Measurements from ENCODE around the gene KHDRBS2. TPM values are rescaled to one million over a fixed set of nuclear protein-coding genes. Genes with fewer than 3 reads are reported as not detected.

The KHDRBS2 gene
- total RNA-seq, 1 experiment from 2014 or later: not detected

DNA sequence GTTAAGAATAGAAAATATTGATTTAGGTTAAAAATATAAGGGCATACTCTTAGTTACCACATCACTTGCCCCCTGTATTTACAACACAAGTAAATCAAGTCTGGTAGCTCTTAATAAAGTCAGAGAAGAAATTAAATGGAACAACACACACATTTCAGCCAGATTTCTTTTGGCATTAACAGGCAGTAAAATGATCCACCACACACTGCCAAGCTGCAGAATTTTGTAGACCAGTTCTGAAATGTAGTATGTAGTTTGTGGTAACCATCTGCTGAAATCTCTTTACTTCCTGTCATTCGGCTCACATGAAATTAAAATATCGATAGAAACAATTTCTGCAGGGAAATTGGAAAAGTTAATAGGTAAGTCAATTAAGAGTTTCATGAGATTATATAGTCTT, 326.8 kb downstream of the KHDRBS2 start:
- DNase-seq (ENCODE audit: low spot score): no peak
- no TSS peak for BruUV-seq (replicated peaks)
- H3K36me3 ChIP-seq (ENCODE audit: insufficient read depth, low read length, poor library complexity, severe bottlenecking): no peaks in the 10 kb centered on the region
- TF ChIP-seq EZH2 (IDR thresholded peaks at IDR 0.05; ENCODE audit: borderline replicate concordance, low read depth, low read length, poor library complexity, severe bottlenecking): no peak
- TF ChIP-seq, protein P1, sequence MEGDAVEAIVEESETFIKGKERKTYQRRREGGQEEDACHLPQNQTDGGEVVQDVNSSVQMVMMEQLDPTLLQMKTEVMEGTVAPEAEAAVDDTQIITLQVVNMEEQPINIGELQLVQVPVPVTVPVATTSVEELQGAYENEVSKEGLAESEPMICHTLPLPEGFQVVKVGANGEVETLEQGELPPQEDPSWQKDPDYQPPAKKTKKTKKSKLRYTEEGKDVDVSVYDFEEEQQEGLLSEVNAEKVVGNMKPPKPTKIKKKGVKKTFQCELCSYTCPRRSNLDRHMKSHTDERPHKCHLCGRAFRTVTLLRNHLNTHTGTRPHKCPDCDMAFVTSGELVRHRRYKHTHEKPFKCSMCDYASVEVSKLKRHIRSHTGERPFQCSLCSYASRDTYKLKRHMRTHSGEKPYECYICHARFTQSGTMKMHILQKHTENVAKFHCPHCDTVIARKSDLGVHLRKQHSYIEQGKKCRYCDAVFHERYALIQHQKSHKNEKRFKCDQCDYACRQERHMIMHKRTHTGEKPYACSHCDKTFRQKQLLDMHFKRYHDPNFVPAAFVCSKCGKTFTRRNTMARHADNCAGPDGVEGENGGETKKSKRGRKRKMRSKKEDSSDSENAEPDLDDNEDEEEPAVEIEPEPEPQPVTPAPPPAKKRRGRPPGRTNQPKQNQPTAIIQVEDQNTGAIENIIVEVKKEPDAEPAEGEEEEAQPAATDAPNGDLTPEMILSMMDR (conservative IDR thresholded peaks at IDR 0.05; ENCODE audit: low read depth, low read length): no peak
- no peaks in the 10 kb centered on the region for H3K27me3 ChIP-seq (replicated peaks; ENCODE audit: insufficient read depth, low read depth, low read length, poor library complexity)
- H3K4me3 ChIP-seq (ENCODE audit: low read depth, low read length, poor library complexity, severe bottlenecking): no peak overlapping the region
- intact Hi-C loops (cut with micrococcal nuclease; ENCODE audit: unreplicated experiment): no loop called here
- POLR2A ChIA-PET (ENCODE audit: low non-redundant PET): no interaction called here
- H3K9me3 ChIP-seq (ENCODE audit: low read depth, low read length, poor library complexity, severe bottlenecking): peaks cover 60% of the 10 kb centered on the region
- H3K4me1 ChIP-seq (ENCODE audit: insufficient read depth, low read length, poor library complexity, severe bottlenecking): no peaks in the 10 kb centered on the region
- CTCF ChIA-PET: no interaction called here
- H3K27ac ChIP-seq (ENCODE audit: low read depth, low read length, poor library complexity, severe bottlenecking): no peak overlapping the region

DNA sequence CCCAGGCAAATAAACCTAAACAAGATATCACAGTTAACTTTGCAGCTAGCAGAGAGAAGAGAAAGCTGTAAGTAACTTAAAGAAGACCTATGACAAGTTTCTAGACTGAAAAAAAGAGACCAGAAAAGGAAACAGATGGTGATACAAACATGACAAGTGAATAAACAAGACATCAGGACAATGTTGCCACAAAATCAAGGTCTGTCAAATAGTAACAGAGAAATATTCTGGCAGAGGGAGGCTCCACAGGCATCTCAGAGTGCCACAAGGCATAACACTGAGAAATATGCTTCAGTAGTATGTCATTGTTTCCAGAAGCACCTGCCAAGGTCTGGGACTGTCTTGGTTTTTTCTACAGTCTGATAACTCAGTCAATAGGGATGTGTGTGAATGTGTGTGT, 332.2 kb downstream of the KHDRBS2 start:
- Histone ChIP-seq H3K27ac (ENCODE audit: low read depth, low read length, poor library complexity, severe bottlenecking) (no peak overlapping the region), H3K4me3 (ENCODE audit: low read depth, low read length, poor library complexity, severe bottlenecking) (no peak overlapping the region), H3K36me3 (ENCODE audit: insufficient read depth, low read length, poor library complexity, severe bottlenecking) (no peaks in the 10 kb centered on the region), H3K9me3 (ENCODE audit: low read depth, low read length, poor library complexity, severe bottlenecking) (peaks cover 53% of the 10 kb centered on the region), H3K27me3 (replicated peaks; ENCODE audit: insufficient read depth, low read depth, low read length, poor library complexity) (no peaks in the 10 kb centered on the region), H3K4me1 (ENCODE audit: insufficient read depth, low read length, poor library complexity, severe bottlenecking) (no peaks in the 10 kb centered on the region)
- ChIA-PET CTCF (no interaction called here), POLR2A (ENCODE audit: low non-redundant PET) (no interaction called here)
- no TSS peak for BruUV-seq (replicated peaks)
- TF ChIP-seq EZH2 (IDR thresholded peaks at IDR 0.05; ENCODE audit: borderline replicate concordance, low read depth, low read length, poor library complexity, severe bottlenecking): no peak
- TF ChIP-seq, protein P1 (conservative IDR thresholded peaks at IDR 0.05; ENCODE audit: low read depth, low read length): no peak
- DNase-seq (ENCODE audit: low spot score): no peak
- intact Hi-C loops (cut with micrococcal nuclease; ENCODE audit: unreplicated experiment): no loop called here

DNA sequence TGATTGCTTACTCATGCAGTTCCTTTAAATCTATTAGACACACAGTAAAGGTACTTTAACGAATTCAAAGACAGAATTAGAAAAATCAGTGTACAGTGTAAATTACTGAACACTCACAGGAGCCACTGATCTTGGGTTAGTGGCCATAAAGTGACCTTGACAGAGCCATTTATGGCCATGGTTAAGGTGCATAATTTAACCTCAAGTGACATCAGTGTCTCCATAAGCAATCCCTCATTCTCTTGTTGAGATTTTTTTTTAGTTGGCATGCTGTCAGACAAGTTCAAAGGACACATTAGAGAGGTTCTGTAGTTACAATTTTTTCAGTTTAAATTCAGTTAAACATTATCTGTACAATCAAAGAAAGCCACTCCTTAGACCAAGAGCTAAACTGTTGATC, 334.4 kb downstream of the KHDRBS2 start:
- no peak for TF ChIP-seq EZH2 (IDR thresholded peaks at IDR 0.05; ENCODE audit: borderline replicate concordance, low read depth, low read length, poor library complexity, severe bottlenecking)
- TF ChIP-seq, protein P1 (conservative IDR thresholded peaks at IDR 0.05; ENCODE audit: low read depth, low read length): no peak
- intact Hi-C loops (cut with micrococcal nuclease; ENCODE audit: unreplicated experiment): no loop called here
- peaks cover 51% of the 10 kb centered on the region for H3K9me3 ChIP-seq (ENCODE audit: low read depth, low read length, poor library complexity, severe bottlenecking)
- no peak overlapping the region for H3K4me3 ChIP-seq (ENCODE audit: low read depth, low read length, poor library complexity, severe bottlenecking)
- no peaks in the 10 kb centered on the region for H3K4me1 ChIP-seq (ENCODE audit: insufficient read depth, low read length, poor library complexity, severe bottlenecking)
- H3K27ac ChIP-seq (ENCODE audit: low read depth, low read length, poor library complexity, severe bottlenecking): no peak overlapping the region
- no peaks in the 10 kb centered on the region for H3K36me3 ChIP-seq (ENCODE audit: insufficient read depth, low read length, poor library complexity, severe bottlenecking)
- POLR2A ChIA-PET (ENCODE audit: low non-redundant PET): no interaction called here
- no peaks in the 10 kb centered on the region for H3K27me3 ChIP-seq (replicated peaks; ENCODE audit: insufficient read depth, low read depth, low read length, poor library complexity)
- CTCF ChIA-PET: no interaction called here
- DNase-seq (ENCODE audit: low spot score): no peak
- no TSS peak for BruUV-seq (replicated peaks)
